HG02840 (cell line): ENCODE data around the gene LOXHD1.

Experiments
- ATAC-seq: cut with Tn5 transposase; IDR thresholded peaks from one replicate; pipeline ENCODE4 v1.9.1; 2021; ENCODE audit warnings: mild to moderate bottlenecking, moderate library complexity, moderate number of reproducible peaks; ENCODE audit not compliant: unreplicated experiment, low FRiP score

The LOXHD1 gene

DNA sequence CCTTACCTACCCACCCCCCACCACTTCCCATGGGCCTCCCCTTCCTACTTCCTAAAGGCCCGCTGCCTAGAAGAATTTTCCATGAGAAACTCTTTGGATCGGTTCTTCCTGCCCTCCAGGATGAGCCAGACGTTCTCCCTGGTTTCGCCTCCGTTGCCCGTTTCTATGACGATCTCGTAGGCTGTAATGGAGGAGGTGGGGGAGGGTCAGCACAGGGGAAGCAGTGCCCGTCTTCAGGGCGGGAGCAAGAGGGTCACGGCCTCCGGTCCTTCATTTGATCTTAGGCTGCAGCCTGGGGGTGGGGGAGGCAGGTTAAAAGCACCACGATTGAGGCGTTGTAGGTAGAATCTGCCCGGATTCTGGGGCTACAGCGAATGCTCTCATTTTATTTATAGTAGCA lies 172.0 kb downstream of the LOXHD1 start:
- ATAC-seq, result no peak

DNA sequence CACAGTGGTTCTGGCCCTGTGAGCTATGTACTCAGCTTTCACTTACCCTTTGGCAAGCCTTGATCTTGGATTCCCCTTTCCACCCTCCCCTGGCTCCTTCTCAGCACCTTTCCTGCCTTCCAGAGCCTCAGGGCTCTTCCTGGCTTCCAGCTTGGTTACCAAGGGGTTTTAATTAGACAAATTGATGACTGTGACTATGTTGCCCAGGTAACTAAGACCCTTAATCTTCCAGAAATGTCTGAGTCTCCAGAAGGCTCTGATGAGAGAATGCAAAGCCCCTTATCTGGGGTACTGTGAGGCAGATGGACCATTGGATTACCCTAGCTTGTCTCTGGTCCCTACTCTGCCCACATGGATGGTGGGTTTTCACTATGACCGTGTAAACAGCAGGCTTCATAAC lies 174.2 kb downstream of the LOXHD1 start:
- ATAC-seq, result no peak

DNA sequence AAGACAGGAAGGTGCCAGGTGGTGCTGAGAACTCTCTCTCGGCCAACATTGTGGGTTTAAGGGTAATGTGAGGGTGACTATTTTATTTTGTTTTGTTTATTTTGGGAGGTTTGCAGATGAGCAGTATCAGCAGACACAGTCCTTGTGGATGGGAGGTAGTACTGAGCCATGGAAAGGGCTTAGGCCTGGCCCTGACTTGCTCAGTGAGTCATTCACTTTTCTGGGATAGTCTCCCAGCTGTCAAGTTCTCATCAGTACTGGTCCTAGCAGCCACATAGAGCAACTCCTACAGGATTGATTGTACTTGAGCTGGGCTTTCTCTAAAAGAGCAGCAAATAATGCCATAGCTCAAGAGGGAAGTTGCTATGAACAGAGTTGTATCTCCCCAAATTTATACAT lies 175.2 kb downstream of the LOXHD1 start:
- no peak for ATAC-seq

DNA sequence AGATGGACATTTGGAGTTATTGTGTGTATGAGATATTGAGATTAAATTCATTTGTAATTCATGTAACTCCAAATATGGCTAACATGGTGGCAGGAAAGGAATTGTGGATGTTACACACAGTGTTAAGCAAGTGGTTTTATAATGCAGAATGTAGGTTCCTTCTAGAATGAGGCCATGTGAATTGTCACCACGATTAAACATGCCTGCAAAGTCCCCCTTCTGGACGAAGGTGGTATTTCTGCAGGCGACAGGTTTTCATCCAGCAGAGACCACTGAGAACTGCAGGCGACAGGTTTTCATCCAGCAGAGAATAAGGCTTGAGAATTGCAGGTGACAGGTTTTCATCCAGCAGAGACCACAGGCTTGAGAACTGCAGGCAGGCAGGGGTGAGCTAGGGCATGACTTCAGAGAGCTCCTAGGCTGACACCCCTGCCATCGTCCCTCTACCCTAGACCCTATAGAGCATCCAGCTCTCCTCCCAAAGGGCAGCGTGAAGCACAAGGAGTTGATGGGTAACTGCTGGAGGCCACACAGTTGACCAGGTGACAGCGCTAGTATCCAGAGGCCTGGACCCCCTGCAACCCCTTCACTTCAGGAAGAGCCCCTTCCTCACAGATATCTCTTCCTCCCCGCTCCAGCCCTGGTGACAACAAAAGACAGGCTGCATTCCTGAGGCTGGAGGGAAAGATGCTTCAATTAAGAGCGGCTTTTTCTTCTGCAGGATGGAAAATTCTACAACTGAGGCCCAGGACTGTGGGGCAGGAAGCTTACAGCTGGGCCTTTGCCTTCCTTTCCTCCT lies 175.8 kb downstream of the LOXHD1 start:
- no peak for ATAC-seq

DNA sequence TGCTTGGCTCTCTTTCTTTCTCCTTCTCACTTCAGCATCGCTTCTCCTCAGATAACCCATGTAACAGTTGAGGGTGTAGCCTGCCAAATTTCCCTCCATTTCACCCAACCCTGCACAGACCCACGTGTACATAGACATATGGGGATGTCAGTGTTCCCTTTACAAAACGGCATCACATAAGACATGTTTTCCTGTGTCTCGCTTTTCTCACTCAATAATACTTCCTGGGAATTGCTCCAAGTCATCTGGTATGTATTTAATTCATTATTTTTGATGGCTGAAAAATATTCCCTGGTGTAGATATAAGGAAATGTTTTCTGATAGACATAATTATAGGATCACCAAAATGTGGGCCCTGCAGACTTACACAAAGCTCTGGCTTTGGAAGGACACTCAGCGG lies 176.8 kb downstream of the LOXHD1 start:
- ATAC-seq, result no peak

DNA sequence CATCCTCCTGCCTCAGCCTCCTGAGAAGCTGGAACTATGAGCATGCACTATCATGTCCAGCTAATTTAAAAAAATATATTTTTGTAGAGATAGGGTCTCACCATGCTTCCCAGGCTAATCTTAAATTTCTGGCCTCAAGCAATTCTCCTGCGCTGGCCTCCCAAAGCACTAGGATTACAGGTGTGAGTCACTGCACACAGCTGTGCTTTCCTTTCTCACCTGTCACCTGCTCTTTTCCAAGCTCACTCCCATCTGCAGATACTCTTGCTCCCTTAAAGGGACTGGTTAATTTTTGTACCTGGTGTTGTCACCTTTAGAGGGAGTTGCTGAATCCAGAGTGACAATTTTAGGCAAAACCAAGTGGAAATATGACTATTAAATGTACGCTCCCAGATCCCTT lies 178.2 kb downstream of the LOXHD1 start:
- ATAC-seq, result no peak

DNA sequence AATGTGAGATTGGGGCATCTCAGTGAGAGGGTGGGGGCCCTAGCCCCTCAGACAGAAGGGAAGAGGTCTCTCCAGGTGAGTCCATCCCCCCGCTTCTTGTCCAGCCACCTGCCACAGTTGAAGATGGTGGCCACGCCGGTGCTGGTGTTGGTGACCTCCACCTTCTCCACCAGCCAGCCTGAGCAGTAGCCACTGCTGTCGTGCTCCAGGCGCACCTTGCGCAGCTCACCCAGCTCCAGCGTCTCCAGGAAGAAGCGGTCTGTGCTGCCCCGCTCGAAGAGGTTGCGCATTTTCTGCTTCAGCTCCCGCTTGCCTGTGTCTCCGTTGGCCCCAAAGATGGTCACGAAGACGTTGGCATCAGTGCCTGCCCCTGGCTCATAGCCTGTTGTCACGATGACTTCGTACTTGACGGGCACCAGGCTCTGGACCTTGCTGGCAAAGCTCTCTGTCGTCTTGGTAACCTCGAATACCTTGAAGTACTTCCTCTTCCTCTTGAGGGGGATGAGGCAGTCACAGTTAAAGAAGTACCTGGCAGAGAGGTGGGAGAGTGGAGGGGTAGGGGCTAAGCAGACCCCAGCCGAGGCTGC lies 179.5 kb downstream of the LOXHD1 start:
- no peak for ATAC-seq

DNA sequence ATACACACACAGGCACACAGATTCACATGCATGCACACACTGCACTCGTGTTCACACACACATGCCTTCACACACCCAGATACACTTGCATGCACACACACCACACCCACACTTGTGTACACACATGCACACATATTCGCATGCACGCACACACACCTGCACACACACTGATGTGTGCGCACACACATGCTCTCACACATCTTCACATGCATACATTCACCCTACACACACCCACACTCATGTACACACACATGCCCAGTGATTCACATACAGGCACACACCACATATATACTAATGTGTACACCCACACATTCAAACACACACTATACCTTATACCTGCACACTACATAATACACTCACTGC lies 181.6 kb downstream of the LOXHD1 start:
- ATAC-seq, result no peak

DNA sequence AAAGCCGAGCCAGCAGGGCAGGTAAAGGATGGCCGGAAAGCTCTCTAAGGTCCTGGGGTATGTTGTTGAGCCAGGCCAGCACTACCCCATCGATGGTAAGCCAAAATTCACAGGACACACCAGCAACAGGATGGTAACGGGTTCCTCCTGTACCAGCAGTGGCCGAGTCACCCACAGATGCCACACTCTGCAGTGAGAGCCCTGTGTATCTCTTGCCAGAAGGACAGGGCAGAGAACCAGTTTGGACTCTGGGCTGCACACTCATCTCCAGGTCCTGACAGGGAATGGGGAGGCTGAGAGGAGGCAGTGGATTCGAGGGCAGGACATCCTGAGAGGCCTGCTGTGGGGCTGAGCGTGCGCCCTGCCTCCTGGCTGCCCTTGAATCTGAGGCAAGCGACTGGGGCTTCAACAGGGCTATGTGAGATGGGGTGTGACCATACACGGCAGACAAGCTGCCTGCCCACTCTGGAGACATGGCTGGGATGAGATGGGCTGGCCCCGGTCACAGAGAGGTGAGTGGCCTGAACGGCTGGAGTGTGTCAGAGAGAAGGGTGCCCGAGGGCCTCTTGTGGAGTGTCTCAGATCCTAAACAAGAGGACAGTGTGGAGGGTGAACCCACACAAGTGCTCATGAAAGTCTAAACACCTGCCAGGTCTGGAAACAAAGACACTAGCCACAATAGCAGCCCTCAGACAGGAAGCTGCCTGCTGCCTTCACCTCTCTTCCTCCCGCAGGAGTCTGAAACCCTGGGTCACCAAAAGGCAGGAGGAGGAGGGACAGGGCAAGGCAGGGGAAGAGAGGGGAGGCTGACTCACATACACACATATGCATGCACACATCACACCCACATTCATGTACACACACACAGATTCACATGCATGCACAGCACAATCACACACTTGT lies 182.3 kb downstream of the LOXHD1 start:
- no peak for ATAC-seq

DNA sequence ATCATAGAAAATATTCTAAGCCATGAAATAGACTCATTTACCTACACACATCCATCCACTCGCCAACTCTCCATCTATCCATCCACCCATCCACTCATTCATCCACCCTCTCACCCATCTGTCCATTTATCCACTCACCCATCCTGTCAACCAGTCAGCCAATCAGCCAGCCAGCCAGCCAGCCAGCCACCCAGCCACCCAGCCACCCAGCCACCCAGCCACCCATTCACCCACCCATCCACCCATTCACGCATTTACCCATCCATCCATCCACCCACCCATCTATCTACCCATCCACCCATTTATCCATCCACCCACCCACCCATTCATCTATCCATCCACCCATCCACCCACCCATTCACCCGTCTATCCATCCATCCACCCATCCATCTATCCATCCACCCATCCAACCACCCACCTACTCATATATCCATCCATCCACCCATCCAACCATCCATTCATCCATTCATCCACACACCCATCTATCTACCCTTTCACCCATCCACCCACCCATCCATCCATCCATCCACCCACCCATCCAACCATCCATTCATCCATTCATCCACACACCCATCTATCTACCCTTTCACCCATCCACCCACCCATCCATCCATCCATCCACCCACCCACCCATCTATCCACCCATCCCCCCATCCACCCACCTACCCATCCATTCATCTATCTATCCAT lies 185.1 kb downstream of the LOXHD1 start:
- ATAC-seq, result no peak

DNA sequence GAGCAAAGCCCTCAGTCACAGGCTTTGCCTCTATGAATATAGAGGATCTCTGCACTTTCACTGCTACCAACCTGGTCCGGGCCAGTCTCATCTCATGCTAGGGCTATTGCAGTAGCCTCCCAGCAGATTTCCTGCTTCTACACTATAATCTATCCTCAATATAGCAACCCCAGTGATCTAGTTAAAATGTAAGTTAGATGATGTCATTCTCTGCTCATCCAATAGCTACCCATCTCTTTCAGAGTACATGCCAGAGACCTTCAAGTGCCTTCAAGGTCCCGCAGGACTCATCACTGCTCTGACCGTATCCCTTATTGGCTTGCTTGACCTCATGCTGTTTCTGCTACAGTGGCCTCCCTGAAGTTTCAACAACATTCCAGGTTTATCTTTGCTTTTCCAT lies 186.3 kb downstream of the LOXHD1 start:
- no peak for ATAC-seq

DNA sequence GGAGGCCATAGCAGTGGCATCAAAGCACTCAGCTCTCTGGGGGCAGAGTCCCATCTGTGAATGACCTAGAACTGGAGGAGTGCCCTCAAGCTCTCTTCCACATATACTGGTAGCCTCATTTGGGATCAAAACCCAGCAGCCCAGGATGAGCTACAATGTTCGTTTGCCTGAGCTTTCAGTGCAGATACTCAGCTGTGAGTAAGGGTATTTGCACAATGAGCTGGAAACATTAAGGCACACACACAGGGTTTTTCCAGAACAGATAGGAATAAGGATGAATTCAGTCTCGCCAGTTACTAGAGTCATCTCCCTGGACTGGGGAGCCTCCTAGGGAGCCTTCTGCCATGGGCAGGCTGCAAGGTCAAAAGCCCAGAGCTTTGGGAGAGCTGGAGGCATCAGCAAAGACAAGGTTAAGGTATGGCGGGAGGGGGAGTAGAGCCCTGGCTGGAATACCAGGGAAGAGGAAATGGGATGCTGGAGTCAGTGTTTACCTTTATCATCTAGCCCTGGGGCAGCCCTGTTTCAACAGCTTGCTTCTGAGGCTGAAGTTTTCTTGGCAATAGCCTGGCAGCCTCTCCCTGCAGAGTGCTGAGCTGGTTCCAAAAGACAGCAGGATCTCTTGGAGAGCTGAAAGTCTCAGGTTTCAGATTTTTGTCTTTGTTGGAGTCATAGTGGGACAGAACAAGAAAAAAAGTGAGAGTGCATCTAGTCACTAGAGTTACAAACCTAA lies 187.7 kb downstream of the LOXHD1 start:
- no peak for ATAC-seq

DNA sequence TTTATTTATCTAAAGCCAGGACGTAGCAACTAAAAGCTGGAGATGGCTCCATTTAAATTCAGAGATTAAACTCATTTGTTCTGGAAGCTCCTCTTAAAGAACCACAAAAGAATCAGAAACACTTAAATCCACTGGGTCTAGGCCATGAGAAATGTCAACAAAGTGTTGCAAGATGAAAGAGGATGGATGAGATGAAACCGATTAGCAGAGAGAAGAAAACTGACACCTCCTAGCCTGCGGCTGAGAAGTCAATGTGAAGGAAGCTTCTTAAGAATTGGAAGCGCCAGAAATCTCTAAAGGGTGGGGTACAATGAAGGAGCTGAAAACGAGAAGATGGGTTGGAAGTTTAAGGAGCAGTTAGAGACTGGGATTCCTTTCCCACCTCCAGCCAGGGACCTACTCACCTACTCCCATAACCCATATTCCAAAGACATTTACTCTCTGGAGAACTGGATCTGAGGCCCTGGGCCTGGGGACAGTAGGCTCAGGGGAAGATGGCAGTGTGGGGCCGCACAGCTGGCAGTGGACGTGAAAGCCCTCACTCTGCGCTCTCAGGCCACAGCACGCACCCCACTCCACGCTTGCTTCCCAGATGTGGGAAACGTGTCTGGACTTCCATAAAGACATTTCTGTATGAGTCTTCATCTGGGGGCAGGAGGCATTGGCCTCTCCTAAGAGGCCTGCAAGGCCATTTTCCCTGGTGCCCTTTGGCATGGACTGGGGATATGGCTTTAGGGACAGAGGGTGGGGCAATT lies 188.4 kb downstream of the LOXHD1 start:
- ATAC-seq, result no peak

DNA sequence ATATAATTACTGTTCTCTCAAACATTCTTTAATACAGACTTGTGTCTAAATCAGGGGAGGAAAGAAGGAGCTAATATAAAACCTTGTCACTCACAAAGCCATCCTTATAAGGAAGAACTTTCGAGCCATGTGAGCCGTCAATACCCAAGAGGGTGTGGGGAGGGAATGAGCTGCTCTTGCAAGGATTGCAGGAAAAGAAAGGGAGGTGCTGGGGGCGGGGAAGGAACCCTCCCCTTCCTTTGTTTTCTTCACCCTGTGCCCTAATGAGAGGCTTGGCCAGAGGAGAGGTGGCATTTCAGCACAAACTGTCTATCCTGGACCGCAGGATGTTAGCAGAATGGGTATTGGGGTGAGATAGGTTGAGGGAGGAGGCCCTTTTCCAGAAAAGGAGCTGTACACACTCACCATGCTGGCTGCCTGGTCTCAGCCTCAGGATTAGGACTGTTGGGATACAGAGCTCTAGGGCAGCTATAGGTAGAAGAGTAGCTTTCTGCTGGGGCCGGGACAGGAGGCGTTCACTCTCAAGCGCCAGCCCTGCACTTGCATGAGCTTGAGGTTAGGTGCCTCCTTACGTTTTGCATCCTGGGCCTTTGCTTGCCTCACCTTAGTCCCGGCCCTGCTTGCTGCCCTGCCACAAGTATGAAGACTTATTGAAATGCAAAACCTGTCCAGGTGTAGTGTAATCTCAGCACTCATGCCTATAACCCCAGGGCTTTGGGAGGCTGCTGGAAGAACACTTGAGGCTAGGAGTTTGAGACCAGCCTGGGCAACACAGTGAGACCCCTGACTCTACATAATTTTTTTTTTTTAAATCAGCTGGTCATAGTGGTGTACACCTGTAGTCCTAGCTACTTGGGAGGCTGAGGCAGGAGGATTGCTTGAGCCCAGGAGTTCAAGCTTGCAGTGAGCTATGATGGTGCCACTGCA lies 190.5 kb downstream of the LOXHD1 start:
- no peak for ATAC-seq

DNA sequence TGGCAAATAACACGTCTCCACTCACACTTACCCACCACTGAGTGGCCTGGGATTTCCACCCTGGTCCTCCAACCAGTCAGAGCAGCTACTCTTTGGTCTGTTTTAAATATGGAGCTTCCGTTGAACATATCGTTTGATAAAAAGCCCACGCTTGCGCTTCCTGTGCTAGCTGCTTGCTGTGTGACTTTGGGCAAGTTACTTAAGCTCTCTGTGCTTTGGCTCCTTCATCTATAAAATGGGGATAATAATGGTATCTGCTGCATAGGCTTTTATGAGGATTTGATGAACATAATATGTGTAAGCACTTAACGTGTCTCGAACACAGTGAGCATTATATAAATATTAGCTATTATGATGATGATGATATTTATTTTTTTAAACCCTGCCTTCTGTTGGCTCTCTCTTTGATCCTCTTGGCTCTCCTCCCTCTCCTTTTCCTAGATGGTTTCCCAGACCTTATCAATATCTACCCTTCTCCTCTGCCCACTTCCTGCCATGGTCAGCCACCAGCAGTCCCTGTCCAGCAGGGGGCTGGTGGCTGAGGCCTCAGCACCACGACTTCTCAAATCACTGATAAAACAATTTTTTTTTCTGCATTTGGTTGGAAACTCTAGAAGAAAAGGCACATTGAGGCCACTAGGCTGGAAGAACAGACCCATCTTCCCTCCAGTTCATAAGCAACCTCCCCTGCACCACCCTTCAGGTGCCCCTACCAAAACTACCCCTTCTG lies 191.9 kb downstream of the LOXHD1 start:
- no peak for ATAC-seq

DNA sequence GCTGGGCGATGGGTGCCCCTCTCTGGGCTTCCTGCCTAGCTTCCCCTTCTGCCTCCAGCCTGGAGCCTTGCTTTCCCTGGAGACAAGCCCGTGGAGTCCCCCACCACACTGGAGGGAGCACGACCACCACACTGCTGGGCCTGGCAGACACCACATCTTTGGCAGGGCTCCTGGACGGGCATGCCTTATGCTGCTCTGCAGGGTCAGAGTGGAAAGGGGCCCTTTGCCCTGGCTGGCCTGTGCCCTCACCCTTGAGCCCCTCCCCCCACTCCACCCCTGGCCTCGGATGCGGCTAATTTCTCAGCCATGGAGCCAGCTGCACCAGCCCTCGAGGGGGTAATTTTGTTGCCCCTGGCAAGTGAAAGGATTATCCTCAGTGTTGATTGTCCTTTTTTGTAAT lies 194.5 kb downstream of the LOXHD1 start:
- no peak for ATAC-seq

DNA sequence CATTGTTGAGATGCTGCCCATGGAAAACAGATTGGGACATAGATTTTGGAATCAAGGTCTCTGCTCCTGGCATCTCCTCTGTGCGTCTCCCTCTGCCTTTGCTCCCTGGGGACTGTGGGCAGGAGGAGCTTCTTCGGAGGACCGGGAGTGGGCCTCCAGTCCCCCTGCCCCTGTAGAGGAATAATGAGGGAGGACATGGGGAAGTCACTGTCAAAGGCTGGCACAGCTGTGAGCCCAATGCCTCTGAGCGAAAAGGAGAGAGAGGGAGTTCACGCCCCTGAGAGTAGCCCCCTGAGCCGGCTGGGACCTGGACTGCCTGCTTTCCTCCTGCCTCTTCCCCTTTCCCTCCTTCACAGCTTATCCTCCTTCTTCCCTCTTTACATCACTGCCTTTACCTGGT lies 195.0 kb downstream of the LOXHD1 start:
- no peak for ATAC-seq

DNA sequence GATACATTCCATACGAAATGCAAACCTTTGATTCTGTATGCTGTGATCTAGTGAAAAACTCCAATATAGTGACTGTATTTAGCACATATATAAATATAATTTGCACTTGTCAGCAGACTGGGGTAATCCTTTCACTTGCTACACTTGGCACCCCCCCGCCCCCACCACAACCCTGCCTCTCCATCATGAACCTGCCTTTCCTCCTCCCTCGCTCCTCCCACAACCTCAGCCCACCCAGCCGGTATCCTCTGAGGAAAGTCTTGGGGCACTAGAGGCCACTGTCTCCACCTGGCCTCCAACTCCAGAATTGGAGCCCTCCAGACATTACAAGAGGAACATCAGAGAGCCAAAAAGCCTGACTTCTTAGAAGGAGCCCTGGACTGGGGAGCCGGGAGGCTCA lies 196.3 kb downstream of the LOXHD1 start:
- ATAC-seq, result no peak
